Pericardium fibroblast (primary cell): ENCODE measurements around the gene SYDE1. TPM values are rescaled to one million over a fixed set of nuclear protein-coding genes. Genes with fewer than 3 reads are reported as not detected.

Experiments used
- total RNA-seq: library from RNA; depleted of rRNA; stranded (reverse); fragments of >200 nt; gene quantifications from 2 replicates; pipeline ENCODE4 v1.2.3, GENCODE V29; 2015

SYDE1 gene
- total RNA-seq: 54.3 and 76.3 TPM in 2 replicates

GRCh38 chr19:15107061-15108010 lies at the start of gene SYDE1:
SYDE1 (plus strand) TSS chr19:15107401; CDS start chr19:15107434, 33 bp downstream.

GRCh38 chr19:15081911-15082310 lies 25.3 kb upstream of the SYDE1 start, which contains the start of gene OR1I1:
OR1I1 (plus strand) TSS chr19:15082211; CDS start chr19:15087066, 4,855 bp downstream.

Other genes with a start within 250 kb of the SYDE1 start
- gene OR7A17, start 221.3 kb upstream of the SYDE1 start, total RNA-seq: not detected in 2 replicates
- gene OR7C2, start 165.9 kb upstream of the SYDE1 start, total RNA-seq: not detected in 2 replicates
- not detected in 2 replicates for gene SLC1A6, start 127.5 kb upstream of the SYDE1 start, total RNA-seq
- not detected in 2 replicates for gene CASP14, start 57.9 kb upstream of the SYDE1 start, total RNA-seq
- gene OR1I1, start 25.2 kb upstream of the SYDE1 start, total RNA-seq: not detected in 2 replicates
- gene NOTCH3, start 93.6 kb downstream of the SYDE1 start, total RNA-seq: 46.6 and 49.8 TPM in 2 replicates
- not detected in 2 replicates for gene EPHX3, start 125.0 kb downstream of the SYDE1 start, total RNA-seq
- 23.1 and 28.3 TPM in 2 replicates for gene BRD4, start 225.1 kb downstream of the SYDE1 start, total RNA-seq